ENCODE data around the gene CLIP1.

GRCh38 chr12:122449317-122449716, 26.8 kb upstream of the CLIP1 start:
- TF ChIP-seq CTCF (IDR thresholded peaks at IDR 0.05; ENCODE audit: borderline replicate concordance, extremely low read depth, low read length, poor library complexity, severe bottlenecking) (no peak), EZH2 (IDR thresholded peaks at IDR 0.05; ENCODE audit: borderline replicate concordance, low read depth, low read length, severe bottlenecking) (no peak)
